ENCODE results near the gene ANXA2.

DNA sequence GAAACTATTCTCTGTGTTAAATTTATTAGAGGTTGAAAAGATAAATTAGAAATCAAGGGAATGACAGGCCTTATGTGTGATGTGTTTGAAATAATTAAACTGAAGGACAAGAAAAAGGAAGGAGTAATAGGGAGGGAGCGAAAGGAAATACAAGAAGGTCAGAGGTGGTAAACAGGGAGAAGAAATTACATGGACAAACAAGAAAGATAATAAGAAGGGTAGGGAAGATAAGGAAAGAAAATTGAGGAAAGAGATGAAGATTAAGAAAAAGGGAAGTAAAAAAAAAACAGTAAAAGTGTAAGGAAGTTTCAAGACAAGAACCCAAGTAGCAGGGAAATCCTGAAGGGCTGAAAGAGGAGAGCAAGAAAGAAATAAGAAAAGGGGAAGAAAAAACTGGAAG, 26.2 kb upstream of the ANXA2 start:
- TF ChIP-seq, protein P1, sequence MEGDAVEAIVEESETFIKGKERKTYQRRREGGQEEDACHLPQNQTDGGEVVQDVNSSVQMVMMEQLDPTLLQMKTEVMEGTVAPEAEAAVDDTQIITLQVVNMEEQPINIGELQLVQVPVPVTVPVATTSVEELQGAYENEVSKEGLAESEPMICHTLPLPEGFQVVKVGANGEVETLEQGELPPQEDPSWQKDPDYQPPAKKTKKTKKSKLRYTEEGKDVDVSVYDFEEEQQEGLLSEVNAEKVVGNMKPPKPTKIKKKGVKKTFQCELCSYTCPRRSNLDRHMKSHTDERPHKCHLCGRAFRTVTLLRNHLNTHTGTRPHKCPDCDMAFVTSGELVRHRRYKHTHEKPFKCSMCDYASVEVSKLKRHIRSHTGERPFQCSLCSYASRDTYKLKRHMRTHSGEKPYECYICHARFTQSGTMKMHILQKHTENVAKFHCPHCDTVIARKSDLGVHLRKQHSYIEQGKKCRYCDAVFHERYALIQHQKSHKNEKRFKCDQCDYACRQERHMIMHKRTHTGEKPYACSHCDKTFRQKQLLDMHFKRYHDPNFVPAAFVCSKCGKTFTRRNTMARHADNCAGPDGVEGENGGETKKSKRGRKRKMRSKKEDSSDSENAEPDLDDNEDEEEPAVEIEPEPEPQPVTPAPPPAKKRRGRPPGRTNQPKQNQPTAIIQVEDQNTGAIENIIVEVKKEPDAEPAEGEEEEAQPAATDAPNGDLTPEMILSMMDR (IDR thresholded peaks at IDR 0.05; ENCODE audit: low read depth, low read length): no peak
- no peak for TF ChIP-seq EZH2phosphoT487 (IDR thresholded peaks at IDR 0.05; ENCODE audit: low read depth)

Data from OCI-LY3 (cell line).